Neural progenitor cell (in vitro differentiated cells): ENCODE results near the gene ITM2B. TPM values are rescaled to one million over a fixed set of nuclear protein-coding genes. Genes with fewer than 3 reads are reported as not detected.

Source experiments
- DNase-seq: peaks from one replicate; pipeline ENCODE4 v3.0.0-alpha.2; 2016; ENCODE audit warnings: low spot score
- H2AFZ ChIP-seq: fragments of 200-600 bp; sonication (generic); replicated peaks from 2 replicates; pipeline ENCODE4 v1.6.1; 2016; ENCODE audit warnings: antibody characterized with exemption
- H3F3A ChIP-seq: fragments of 200-600 bp; sonication (generic); 2 replicates; pipeline ENCODE4 v1.6.1; 2016; ENCODE audit warnings: antibody characterized with exemption, low read depth
- H3K27ac ChIP-seq: fragments of 200-600 bp; sonication (generic); 2 replicates; pipeline ENCODE4 v1.5.1; 2016; ENCODE audit warnings: mild to moderate bottlenecking
- H3K27me3 ChIP-seq: fragments of 200-600 bp; sonication (generic); 2 replicates; pipeline ENCODE4 v1.6.1; 2016; ENCODE audit warnings: mild to moderate bottlenecking, moderate library complexity
- H3K36me3 ChIP-seq: fragments of 200-600 bp; sonication (generic); 2 replicates; pipeline ENCODE4 v1.5.1; 2016
- H3K4me1 ChIP-seq: fragments of 200-600 bp; sonication (generic); 2 replicates; pipeline ENCODE4 v1.6.1; 2016; ENCODE audit warnings: mixed run types
- H3K4me2 ChIP-seq: fragments of 200-600 bp; sonication (generic); 2 replicates; pipeline ENCODE4 v1.6.1; 2016
- H3K4me3 ChIP-seq: fragments of 200-600 bp; sonication (generic); 2 replicates; pipeline ENCODE4 v1.5.1; 2016
- H3K79me2 ChIP-seq: fragments of 200-600 bp; sonication (generic); 2 replicates; pipeline ENCODE4 v1.6.1; 2016; ENCODE audit warnings: low read depth
- H3K9ac ChIP-seq: fragments of 200-600 bp; sonication (generic); 2 replicates; pipeline ENCODE4 v1.6.1; 2016
- H3K9me3 ChIP-seq: fragments of 200-600 bp; sonication (generic); 2 replicates; pipeline ENCODE4 v1.5.1; 2016; ENCODE audit warnings: low read depth
- H4K20me1 ChIP-seq: fragments of 200-600 bp; sonication (generic); 2 replicates; pipeline ENCODE4 v1.6.1; 2016; ENCODE audit warnings: low read depth
- H3K27ac Mint-ChIP-seq: 3 replicates; pipeline ENCODE4 v1.8.0; 2021; ENCODE audit warnings: mixed read lengths
- H3K27me3 Mint-ChIP-seq: 2 replicates; pipeline ENCODE4 v1.8.0; 2022; ENCODE audit warnings: low read depth, mild to moderate bottlenecking, inconsistent platforms, moderate library complexity, mixed read lengths; ENCODE audit not compliant: insufficient read depth
- H3K36me3 Mint-ChIP-seq: 3 replicates; pipeline ENCODE4 v1.8.0; 2021; ENCODE audit warnings: mixed read lengths
- H3K4me1 Mint-ChIP-seq: 3 replicates; pipeline ENCODE4 v1.8.0; 2021; ENCODE audit warnings: mixed read lengths
- H3K4me3 Mint-ChIP-seq: 3 replicates; pipeline ENCODE4 v1.8.0; 2021; ENCODE audit warnings: mild to moderate bottlenecking, moderate library complexity, mixed read lengths
- H3K9me3 Mint-ChIP-seq: 3 replicates; pipeline ENCODE4 v1.8.0; 2020; ENCODE audit warnings: mixed read lengths
- CTCF ChIP-seq: fragments of 200-600 bp; sonication (generic); IDR thresholded peaks from 2 replicates; pipeline ENCODE4 v1.5.1; 2017; ENCODE audit warnings: antibody characterized with exemption, mild to moderate bottlenecking
- EZH2 ChIP-seq: fragments of 200-600 bp; sonication (generic); IDR thresholded peaks from 2 replicates; pipeline ENCODE4 v1.6.1; 2017; ENCODE audit warnings: antibody characterized with exemption, mild to moderate bottlenecking, moderate library complexity
- EZH2phosphoT487 ChIP-seq: fragments of 200-600 bp; sonication (generic); IDR thresholded peaks from 2 replicates; pipeline ENCODE4 v1.6.1; 2017; ENCODE audit warnings: antibody characterized with exemption
- total RNA-seq: library from RNA; depleted of rRNA; stranded (reverse); fragments of >200 nt; gene quantifications from 2 replicates; pipeline ENCODE4 v1.2.3, GENCODE V29; 2015; ENCODE audit warnings: low replicate concordance

ITM2B gene
- total RNA-seq, 1 donor from 2014 or later = 172 TPM

- no peak overlapping the region for H3K27ac ChIP-seq
- Mint-ChIP-seq H3K9me3 (peaks cover 47% of the 10 kb centered on the region), H3K27ac (no peak overlapping the region), H3K4me3 (no peak overlapping the region), H3K4me1 (no peaks in the 10 kb centered on the region), H3K36me3 (peaks cover 57% of the 10 kb centered on the region), H3K27me3 (peaks cover 3% of the 10 kb centered on the region)
- H3K4me3 ChIP-seq = no peak overlapping the region
- H3K27me3 ChIP-seq = no peaks in the 10 kb centered on the region
- no peaks in the 10 kb centered on the region for H4K20me1 ChIP-seq
- H3K4me2 ChIP-seq = no peak overlapping the region
- no peaks in the 10 kb centered on the region for H3K36me3 ChIP-seq
- TF ChIP-seq EZH2phosphoT487 (no peak), EZH2 (no peak), CTCF (no peak)
- peaks cover 4% of the 10 kb centered on the region for H3K9me3 ChIP-seq
- H3K79me2 ChIP-seq = peaks cover 6% of the 10 kb centered on the region
- no peak overlapping the region for H3K9ac ChIP-seq
- H3K4me1 ChIP-seq = no peaks in the 10 kb centered on the region
- no peaks in the 10 kb centered on the region for H3F3A ChIP-seq
- H2AFZ ChIP-seq = no peak overlapping the region
- no peak for DNase-seq
Measured at GRCh38 chr13:48316826-48317510, 84.0 kb downstream of the ITM2B start.

DNA sequence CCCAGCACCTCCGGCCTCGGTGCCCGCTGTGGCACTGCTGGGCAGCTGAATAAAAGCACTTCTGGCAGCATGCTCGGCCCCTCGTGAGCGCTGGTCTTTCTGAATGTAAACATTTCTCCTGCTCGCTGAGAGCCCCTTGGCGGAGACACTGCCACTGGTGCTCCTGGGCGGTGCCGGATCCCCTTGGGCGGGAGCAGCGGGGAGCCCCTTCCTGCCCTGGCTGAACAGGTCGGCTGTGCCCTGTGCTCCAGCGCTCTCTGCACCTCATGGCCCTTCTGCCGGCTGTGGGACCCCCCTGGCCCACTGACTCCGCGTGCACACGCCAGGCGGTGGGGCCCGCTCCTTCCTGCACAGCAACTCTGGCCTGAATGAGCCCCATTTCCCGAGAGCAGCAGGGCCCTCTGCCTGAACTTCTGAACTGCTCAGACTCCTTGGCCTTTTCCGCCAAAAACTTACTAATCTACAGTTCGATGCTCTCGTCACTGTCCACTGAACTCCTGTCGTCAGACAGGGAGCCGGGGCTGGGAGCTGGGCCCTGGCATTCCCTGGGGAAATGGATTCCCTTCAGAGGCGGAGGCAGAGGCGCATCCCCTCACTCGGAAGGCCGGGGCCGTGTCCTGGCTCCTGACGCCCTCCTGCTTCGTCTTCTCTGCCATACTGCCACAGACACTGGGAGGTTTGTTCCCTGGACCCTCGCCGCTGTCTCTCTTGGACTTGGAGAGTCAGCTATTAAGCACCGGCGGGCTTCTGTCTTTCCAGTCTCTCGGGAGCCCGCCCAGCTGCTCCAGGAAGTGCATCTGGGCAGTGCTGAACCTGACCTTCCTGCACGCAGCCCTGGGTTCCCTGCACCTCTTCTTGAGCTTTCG is 84.7 kb downstream of the ITM2B start:
- H3K27ac ChIP-seq = no peak overlapping the region
- no peak overlapping the region for H2AFZ ChIP-seq
- TF ChIP-seq EZH2 = no peak
- no peak for TF ChIP-seq CTCF
- no peak for TF ChIP-seq EZH2phosphoT487
- H3K9ac ChIP-seq = no peak overlapping the region
- H3K27ac Mint-ChIP-seq = no peak overlapping the region
- H3K4me1 ChIP-seq = no peaks in the 10 kb centered on the region
- peaks cover 10% of the 10 kb centered on the region for H3K9me3 ChIP-seq
- no peak for DNase-seq
- H3K4me2 ChIP-seq = no peak overlapping the region
- H3K36me3 Mint-ChIP-seq = peaks cover 57% of the 10 kb centered on the region
- peaks cover 3% of the 10 kb centered on the region for H3K27me3 Mint-ChIP-seq
- H3K36me3 ChIP-seq = no peaks in the 10 kb centered on the region
- no peak overlapping the region for H3K4me3 ChIP-seq
- no peaks in the 10 kb centered on the region for H3F3A ChIP-seq
- no peaks in the 10 kb centered on the region for H3K27me3 ChIP-seq
- peaks cover 50% of the 10 kb centered on the region for H3K9me3 Mint-ChIP-seq
- peaks cover 6% of the 10 kb centered on the region for H3K79me2 ChIP-seq
- no peaks in the 10 kb centered on the region for H4K20me1 ChIP-seq
- no peaks in the 10 kb centered on the region for H3K4me1 Mint-ChIP-seq
- H3K4me3 Mint-ChIP-seq = no peak overlapping the region

DNA sequence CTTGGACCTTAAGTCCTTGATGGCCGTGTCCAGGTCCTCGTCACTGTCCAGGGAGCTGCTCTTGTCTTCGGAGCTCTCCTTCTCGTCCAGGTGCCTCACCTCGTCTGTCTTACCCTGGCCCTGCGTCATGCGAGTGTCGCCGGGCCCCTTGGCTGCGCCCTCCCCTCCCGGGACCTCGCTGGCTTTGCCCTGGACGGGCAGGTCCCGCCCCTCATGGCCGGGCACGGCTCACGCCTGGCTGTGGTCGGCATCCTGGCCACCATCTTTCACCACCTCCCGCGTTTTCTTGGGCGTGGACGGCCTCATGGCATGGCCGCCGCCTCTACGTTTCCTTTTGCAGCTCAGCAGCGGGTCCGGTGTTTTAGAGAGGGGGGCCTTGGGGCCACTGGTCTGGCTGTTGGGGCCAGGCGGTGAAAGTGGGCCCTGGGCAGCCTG is 85.4 kb downstream of the ITM2B start:
- H3F3A ChIP-seq = no peaks in the 10 kb centered on the region
- peaks cover under 1% of the 10 kb centered on the region for H3K79me2 ChIP-seq
- no peak overlapping the region for H3K9ac ChIP-seq
- no peak overlapping the region for H3K27ac ChIP-seq
- H3K4me2 ChIP-seq = no peak overlapping the region
- Mint-ChIP-seq H3K4me1 (no peaks in the 10 kb centered on the region), H3K36me3 (peaks cover 54% of the 10 kb centered on the region), H3K27ac (no peak overlapping the region), H3K9me3 (peaks cover 49% of the 10 kb centered on the region), H3K27me3 (peaks cover 3% of the 10 kb centered on the region), H3K4me3 (no peak overlapping the region)
- no peaks in the 10 kb centered on the region for H3K36me3 ChIP-seq
- H3K4me1 ChIP-seq = no peaks in the 10 kb centered on the region
- no peak overlapping the region for H2AFZ ChIP-seq
- TF ChIP-seq EZH2phosphoT487 (no peak), CTCF (no peak), EZH2 (no peak)
- DNase-seq = no peak
- no peaks in the 10 kb centered on the region for H4K20me1 ChIP-seq
- H3K4me3 ChIP-seq = no peak overlapping the region
- peaks cover 10% of the 10 kb centered on the region for H3K9me3 ChIP-seq
- no peaks in the 10 kb centered on the region for H3K27me3 ChIP-seq
